ENCODE results near the gene APH1B. TPM values are rescaled to one million over a fixed set of nuclear protein-coding genes. Genes with fewer than 3 reads are reported as not detected.

Gene APH1B
- total RNA-seq, 1 experiment from 2014 or later: 5.2 TPM

DNA sequence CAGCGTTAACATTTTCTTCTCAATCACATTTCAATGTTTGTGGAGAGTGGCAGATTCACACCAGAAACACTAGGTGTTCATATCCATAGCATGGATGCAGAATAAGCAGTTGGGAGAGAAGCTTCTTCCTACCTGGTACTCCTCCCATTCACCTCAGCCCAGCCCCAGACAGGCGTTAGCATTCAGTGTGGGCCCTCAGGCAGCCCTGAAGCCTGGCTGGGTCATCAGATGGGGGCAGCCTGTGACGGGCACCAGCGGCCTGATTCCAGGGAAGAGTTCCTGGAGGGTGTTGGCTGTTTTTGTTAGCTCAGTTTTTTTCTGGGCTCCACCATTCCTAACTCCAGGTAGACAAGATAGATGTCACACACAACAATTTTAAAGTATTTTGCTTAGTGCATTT lies 31.1 kb downstream of the APH1B start:
- Mint-ChIP-seq H3K27ac (ENCODE audit: low read depth, unreplicated experiment) (no peak overlapping the region), H3K4me1 (ENCODE audit: insufficient read depth, unreplicated experiment) (no peaks in the 10 kb centered on the region), H3K36me3 (ENCODE audit: insufficient read depth, unreplicated experiment) (peaks cover 6% of the 10 kb centered on the region), H3K4me3 (ENCODE audit: unreplicated experiment) (no peak overlapping the region), H3K27me3 (ENCODE audit: insufficient read depth, unreplicated experiment) (no peaks in the 10 kb centered on the region), H3K9me3 (ENCODE audit: unreplicated experiment) (no peaks in the 10 kb centered on the region)
- POLR2A ChIA-PET: interaction anchor here (0.9 to 1.2 kb wide), 2 partner anchors 61 to 189 kb away, joined by 3 read pairs; no protein-coding TSS in a partner anchor
- no peak for TF ChIP-seq CTCF (IDR thresholded peaks at IDR 0.05; ENCODE audit: unreplicated experiment)
- no peak for DNase-seq (ENCODE audit: unreplicated experiment)
- BruUV-seq (replicated peaks): no TSS peak
- CTCF ChIA-PET: interaction anchor here (0.6 kb wide), 1 partner anchor 446 kb away, joined by 6 read pairs; no protein-coding TSS in a partner anchor
- intact Hi-C loops (cut with micrococcal nuclease): no loop called here

DNA sequence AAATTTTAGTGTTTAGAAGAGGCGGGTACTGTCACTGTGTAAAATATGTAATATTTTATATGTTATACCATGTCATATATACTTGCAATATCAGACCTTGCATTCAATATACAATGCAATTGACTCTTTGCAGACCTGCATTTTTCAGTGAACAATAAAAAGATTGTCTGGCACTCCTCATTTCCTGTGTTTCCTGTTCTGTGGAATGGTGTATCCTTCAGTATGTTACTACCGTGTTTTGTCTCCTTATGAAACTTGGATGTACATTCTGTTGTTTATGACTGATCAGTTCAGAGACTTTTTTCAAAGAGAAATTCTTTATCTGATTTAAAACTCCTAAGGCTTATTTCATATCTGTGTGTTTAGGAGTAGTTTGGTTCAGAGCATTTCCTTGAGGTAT lies 31.5 kb downstream of the APH1B start:
- ChIA-PET POLR2A (no interaction called here), CTCF (no interaction called here)
- Mint-ChIP-seq H3K27me3 (ENCODE audit: insufficient read depth, unreplicated experiment) (no peaks in the 10 kb centered on the region), H3K4me3 (ENCODE audit: unreplicated experiment) (no peak overlapping the region), H3K36me3 (ENCODE audit: insufficient read depth, unreplicated experiment) (peaks cover 6% of the 10 kb centered on the region), H3K4me1 (ENCODE audit: insufficient read depth, unreplicated experiment) (no peaks in the 10 kb centered on the region), H3K27ac (ENCODE audit: low read depth, unreplicated experiment) (no peak overlapping the region), H3K9me3 (ENCODE audit: unreplicated experiment) (no peaks in the 10 kb centered on the region)
- BruUV-seq (replicated peaks): no TSS peak
- TF ChIP-seq CTCF (IDR thresholded peaks at IDR 0.05; ENCODE audit: unreplicated experiment): no peak
- intact Hi-C loops (cut with micrococcal nuclease): no loop called here
- no peak for DNase-seq (ENCODE audit: unreplicated experiment)

DNA sequence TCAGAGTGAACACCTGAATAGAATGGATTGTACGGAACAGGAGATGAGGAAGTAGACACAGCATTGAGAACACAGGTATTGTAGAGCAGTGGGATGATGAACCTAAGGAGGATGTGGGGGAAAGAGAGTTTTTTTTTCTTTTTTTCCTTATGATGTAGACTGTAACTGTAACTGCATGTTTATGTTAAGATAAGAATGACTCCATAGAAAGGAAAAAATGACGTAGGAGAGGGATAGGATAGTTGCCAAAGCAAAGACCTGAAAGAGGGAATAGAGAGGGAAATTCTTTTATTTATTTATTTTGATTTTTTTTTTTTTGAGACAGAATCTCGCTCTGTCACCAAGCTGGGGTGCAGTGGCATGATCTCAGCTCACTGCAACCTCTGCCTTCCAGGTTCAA lies 33.2 kb downstream of the APH1B start:
- H3K36me3 Mint-ChIP-seq (ENCODE audit: insufficient read depth, unreplicated experiment): peaks cover 6% of the 10 kb centered on the region
- CTCF ChIA-PET: interaction anchor here (0.6 to 1.6 kb wide), 6 partner anchors 9 to 762 kb away, joined by 3 to 5 read pairs (median 3); no protein-coding TSS in a partner anchor
- H3K27ac Mint-ChIP-seq (ENCODE audit: low read depth, unreplicated experiment): no peak overlapping the region

DNA sequence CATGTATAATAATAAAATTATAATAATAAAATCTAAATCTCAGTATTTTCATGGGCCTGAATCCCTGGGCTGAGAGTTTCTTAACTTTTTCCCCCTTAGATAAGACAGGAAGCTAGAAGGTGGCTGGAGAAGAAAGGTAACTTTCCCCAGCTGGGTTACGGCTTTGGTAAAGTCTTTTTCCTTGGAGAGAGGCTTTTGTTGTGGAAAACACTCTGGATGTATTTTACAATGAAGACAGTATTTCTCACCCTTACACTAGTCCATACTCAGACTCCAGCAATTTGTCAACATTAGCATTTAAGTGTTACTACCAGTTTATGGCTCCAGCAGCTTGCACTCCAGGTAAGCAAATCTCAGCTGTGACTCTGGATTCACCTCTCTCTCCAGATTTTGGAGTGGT lies 34.9 kb downstream of the APH1B start:
- no peak for DNase-seq (ENCODE audit: unreplicated experiment)
- no TSS peak for BruUV-seq (replicated peaks)
- POLR2A ChIA-PET: interaction anchor here (1.3 kb wide), 1 partner anchor 14 kb away, joined by 3 read pairs; no protein-coding TSS in a partner anchor
- H3K27me3 Mint-ChIP-seq (ENCODE audit: insufficient read depth, unreplicated experiment): no peaks in the 10 kb centered on the region
- no peaks in the 10 kb centered on the region for H3K4me1 Mint-ChIP-seq (ENCODE audit: insufficient read depth, unreplicated experiment)
- no peak overlapping the region for H3K4me3 Mint-ChIP-seq (ENCODE audit: unreplicated experiment)
- no peak for TF ChIP-seq CTCF (IDR thresholded peaks at IDR 0.05; ENCODE audit: unreplicated experiment)
- no peaks in the 10 kb centered on the region for H3K9me3 Mint-ChIP-seq (ENCODE audit: unreplicated experiment)
- no peak overlapping the region for H3K27ac Mint-ChIP-seq (ENCODE audit: low read depth, unreplicated experiment)
- CTCF ChIA-PET: no interaction called here
- no peaks in the 10 kb centered on the region for H3K36me3 Mint-ChIP-seq (ENCODE audit: insufficient read depth, unreplicated experiment)
- intact Hi-C loops (cut with micrococcal nuclease): no loop called here

More for the DNA sequence above, 33.2 kb downstream of the APH1B start:
- BruUV-seq (replicated peaks): no TSS peak
- Mint-ChIP-seq H3K4me3 (ENCODE audit: unreplicated experiment) (no peak overlapping the region), H3K4me1 (ENCODE audit: insufficient read depth, unreplicated experiment) (no peaks in the 10 kb centered on the region), H3K9me3 (ENCODE audit: unreplicated experiment) (no peaks in the 10 kb centered on the region), H3K27me3 (ENCODE audit: insufficient read depth, unreplicated experiment) (no peaks in the 10 kb centered on the region)
- no peak for DNase-seq (ENCODE audit: unreplicated experiment)
- intact Hi-C loops (cut with micrococcal nuclease): no loop called here
- POLR2A ChIA-PET: interaction anchor here (0.7 to 0.9 kb wide), 2 partner anchors 9 to 10 kb away, joined by 3 to 6 read pairs; no protein-coding TSS in a partner anchor
- TF ChIP-seq CTCF (IDR thresholded peaks at IDR 0.05; ENCODE audit: unreplicated experiment): no peak

Data from MCF 10A (cell line).